Stimulated activated naive B cell treated with anti-CD40 and anti-IgM and Interleukin-4, amounts not matched to agents 10 μg/mL and 1 μg/mL and 100 μg/mL, for 72 hours (primary cell): ENCODE measurements around the gene SUN5.

ENCODE experiments used
- ATAC-seq, 2 donors: fragments of 150-1000 bp; cut with Tn5 transposase; replicated peaks; 2 replicates each; pipeline ENCODE4 v1.10.0; 2021; ENCODE audit warnings: moderate library complexity in 1 of 2
- DNase-seq: peaks from one replicate; pipeline ENCODE4 v3.0.0; 2021
- H3K27ac Mint-ChIP-seq: one replicate; pipeline ENCODE4 v1.8.0; 2022; ENCODE audit warnings: mild to moderate bottlenecking, mixed read lengths
- H3K27me3 Mint-ChIP-seq, 2 donors: one replicate each; pipeline ENCODE4 v1.8.0; 2022; ENCODE audit warnings: mixed read lengths in 2 of 2
- H3K36me3 Mint-ChIP-seq, 2 donors: one replicate each; pipeline ENCODE4 v1.8.0; 2022; ENCODE audit warnings: mixed read lengths in 2 of 2, mild to moderate bottlenecking in 1 of 2
- H3K4me1 Mint-ChIP-seq, 2 donors: one replicate each; pipeline ENCODE4 v1.8.0; 2022; ENCODE audit warnings: mixed read lengths in 2 of 2, mild to moderate bottlenecking in 1 of 2
- H3K4me3 Mint-ChIP-seq, 2 donors: one replicate each; pipeline ENCODE4 v1.8.0; 2022; ENCODE audit warnings: mild to moderate bottlenecking in 2 of 2, mixed read lengths in 2 of 2, moderate library complexity in 1 of 2
- H3K9me3 Mint-ChIP-seq, 2 donors: one replicate each; pipeline ENCODE4 v1.8.0; 2022; ENCODE audit warnings: mixed read lengths in 2 of 2, mild to moderate bottlenecking in 1 of 2

SUN5 gene

GRCh38 chr20:33032555-33032954 lies 28.3 kb upstream of the SUN5 start:
- Mint-ChIP-seq H3K27me3 (peaks cover 8 to 12% of the 10 kb centered on the region in 2 donors), H3K9me3 (peaks cover 6 to 7% of the 10 kb centered on the region in 2 donors), H3K4me3 (no peak overlapping the region), H3K36me3 (peaks cover 0 to 3% of the 10 kb centered on the region in 2 donors), H3K4me1 (no peaks in the 10 kb centered on the region), H3K27ac (no peak overlapping the region)
- ATAC-seq (no peak), DNase-seq (no peak)

- peaks cover 8 to 12% of the 10 kb centered on the region in 2 donors for H3K27me3 Mint-ChIP-seq
- H3K27ac Mint-ChIP-seq, result no peak within 1 kb of the TSS
- ATAC-seq, result no peak
- H3K36me3 Mint-ChIP-seq, result peaks cover 0 to 3% of the 10 kb centered on the region in 2 donors
- no peak within 1 kb of the TSS for H3K4me3 Mint-ChIP-seq
- peaks cover 6 to 7% of the 10 kb centered on the region in 2 donors for H3K9me3 Mint-ChIP-seq
- DNase-seq, result no peak
- no peaks in the 10 kb centered on the region for H3K4me1 Mint-ChIP-seq
These were observed 27.3 kb upstream of the SUN5 start, which contains the start of gene BPIFB6 for GRCh38 chr20:33031531-33031930. TSS of gene BPIFB6 (plus strand) at chr20:33031648. CDS start at chr20:33031648, 0 bp downstream.

GRCh38 chr20:33030569-33030968 lies 26.3 kb upstream of the SUN5 start:
- H3K4me3 Mint-ChIP-seq, result no peak overlapping the region
- peaks cover 6 to 7% of the 10 kb centered on the region in 2 donors for H3K9me3 Mint-ChIP-seq
- ATAC-seq (no peak), DNase-seq (no peak)
- H3K27ac Mint-ChIP-seq, result no peak overlapping the region
- H3K4me1 Mint-ChIP-seq, result no peaks in the 10 kb centered on the region
- H3K27me3 Mint-ChIP-seq, result peaks cover 8 to 12% of the 10 kb centered on the region in 2 donors
- peaks cover 0 to 3% of the 10 kb centered on the region in 2 donors for H3K36me3 Mint-ChIP-seq

- peaks cover 8 to 12% of the 10 kb centered on the region in 2 donors for H3K27me3 Mint-ChIP-seq
- H3K27ac Mint-ChIP-seq, result no peak overlapping the region
- ATAC-seq (no peak), DNase-seq (no peak)
- H3K4me1 Mint-ChIP-seq, result no peaks in the 10 kb centered on the region
- peaks cover 0 to 3% of the 10 kb centered on the region in 2 donors for H3K36me3 Mint-ChIP-seq
- peaks cover 6 to 7% of the 10 kb centered on the region in 2 donors for H3K9me3 Mint-ChIP-seq
- H3K4me3 Mint-ChIP-seq, result no peak overlapping the region
These were observed 25.8 kb upstream of the SUN5 start for GRCh38 chr20:33030076-33030475.

GRCh38 chr20:33028875-33029274 lies 24.6 kb upstream of the SUN5 start:
- peaks cover 6 to 7% of the 10 kb centered on the region in 2 donors for H3K9me3 Mint-ChIP-seq
- H3K4me1 Mint-ChIP-seq, result no peaks in the 10 kb centered on the region
- H3K27ac Mint-ChIP-seq, result no peak overlapping the region
- no peak for DNase-seq
- no peak for ATAC-seq
- H3K4me3 Mint-ChIP-seq, result no peak overlapping the region
- peaks cover 8 to 12% of the 10 kb centered on the region in 2 donors for H3K27me3 Mint-ChIP-seq
- peaks cover 0 to 3% of the 10 kb centered on the region in 2 donors for H3K36me3 Mint-ChIP-seq

GRCh38 chr20:33027769-33028751 lies 23.8 kb upstream of the SUN5 start:
- ATAC-seq (no peak), DNase-seq (no peak)
- H3K27ac Mint-ChIP-seq, result no peak overlapping the region
- peaks cover 0 to 3% of the 10 kb centered on the region in 2 donors for H3K36me3 Mint-ChIP-seq
- H3K27me3 Mint-ChIP-seq, result peaks cover 10 to 11% of the 10 kb centered on the region in 2 donors
- H3K9me3 Mint-ChIP-seq, result peaks cover 3 to 4% of the 10 kb centered on the region in 2 donors
- H3K4me3 Mint-ChIP-seq, result no peak overlapping the region
- no peaks in the 10 kb centered on the region for H3K4me1 Mint-ChIP-seq

GRCh38 chr20:33026779-33027759 lies 22.8 kb upstream of the SUN5 start:
- H3K36me3 Mint-ChIP-seq, result no peaks in the 10 kb centered on the region
- ATAC-seq, result no peak
- H3K27me3 Mint-ChIP-seq, result peaks cover 0 to 6% of the 10 kb centered on the region in 2 donors
- H3K4me3 Mint-ChIP-seq, result no peak overlapping the region
- no peaks in the 10 kb centered on the region for H3K9me3 Mint-ChIP-seq
- H3K27ac Mint-ChIP-seq, result no peak overlapping the region
- no peaks in the 10 kb centered on the region for H3K4me1 Mint-ChIP-seq
- DNase-seq, result no peak

- H3K36me3 Mint-ChIP-seq, result no peaks in the 10 kb centered on the region
- DNase-seq (no peak), ATAC-seq (no peak)
- H3K4me3 Mint-ChIP-seq, result no peak overlapping the region
- peaks cover 0 to 3% of the 10 kb centered on the region in 2 donors for H3K27me3 Mint-ChIP-seq
- H3K27ac Mint-ChIP-seq, result no peak overlapping the region
- H3K4me1 Mint-ChIP-seq, result peaks cover 0 to 3% of the 10 kb centered on the region in 2 donors
- H3K9me3 Mint-ChIP-seq, result no peaks in the 10 kb centered on the region
These were observed 22.0 kb upstream of the SUN5 start for GRCh38 chr20:33026072-33026778.

- ATAC-seq (no peak), DNase-seq (no peak)
- Mint-ChIP-seq H3K9me3 (no peaks in the 10 kb centered on the region), H3K27ac (no peak overlapping the region), H3K27me3 (peaks cover 0 to 3% of the 10 kb centered on the region in 2 donors), H3K4me3 (no peak overlapping the region), H3K36me3 (no peaks in the 10 kb centered on the region), H3K4me1 (peaks cover 0 to 5% of the 10 kb centered on the region in 2 donors)
These were observed 21.2 kb upstream of the SUN5 start for GRCh38 chr20:33025318-33025876.

- DNase-seq (no peak), ATAC-seq (no peak)
- Mint-ChIP-seq H3K36me3 (no peaks in the 10 kb centered on the region), H3K27me3 (peaks cover 0 to 3% of the 10 kb centered on the region in 2 donors), H3K4me1 (peaks cover 0 to 5% of the 10 kb centered on the region in 2 donors), H3K9me3 (no peaks in the 10 kb centered on the region), H3K4me3 (no peak overlapping the region), H3K27ac (no peak overlapping the region)
These were observed 20.5 kb upstream of the SUN5 start for GRCh38 chr20:33024609-33025317.

- H3K27ac Mint-ChIP-seq, result no peak overlapping the region
- H3K4me3 Mint-ChIP-seq, result no peak overlapping the region
- H3K36me3 Mint-ChIP-seq, result no peaks in the 10 kb centered on the region
- peaks cover 0 to 5% of the 10 kb centered on the region in 2 donors for H3K4me1 Mint-ChIP-seq
- H3K27me3 Mint-ChIP-seq, result peaks cover 0 to 3% of the 10 kb centered on the region in 2 donors
- no peak for ATAC-seq
- no peaks in the 10 kb centered on the region for H3K9me3 Mint-ChIP-seq
- DNase-seq, result no peak
These were observed 20.0 kb upstream of the SUN5 start for GRCh38 chr20:33024243-33024560.

- DNase-seq (no peak), ATAC-seq (no peak)
- no peaks in the 10 kb centered on the region for H3K36me3 Mint-ChIP-seq
- no peaks in the 10 kb centered on the region for H3K9me3 Mint-ChIP-seq
- H3K27ac Mint-ChIP-seq, result no peak overlapping the region
- peaks cover 0 to 5% of the 10 kb centered on the region in 2 donors for H3K4me1 Mint-ChIP-seq
- peaks cover 0 to 3% of the 10 kb centered on the region in 2 donors for H3K27me3 Mint-ChIP-seq
- H3K4me3 Mint-ChIP-seq, result no peak overlapping the region
These were observed 19.4 kb upstream of the SUN5 start for GRCh38 chr20:33023439-33024242.
